SHP77 (cell line): ENCODE results near the gene GALNTL6.

Experiments used
- DNase-seq, 2 experiments: peaks; one replicate each; lab custom pipeline; 2025; lab: John Stamatoyannopoulos, UW

GALNTL6 gene

DNA sequence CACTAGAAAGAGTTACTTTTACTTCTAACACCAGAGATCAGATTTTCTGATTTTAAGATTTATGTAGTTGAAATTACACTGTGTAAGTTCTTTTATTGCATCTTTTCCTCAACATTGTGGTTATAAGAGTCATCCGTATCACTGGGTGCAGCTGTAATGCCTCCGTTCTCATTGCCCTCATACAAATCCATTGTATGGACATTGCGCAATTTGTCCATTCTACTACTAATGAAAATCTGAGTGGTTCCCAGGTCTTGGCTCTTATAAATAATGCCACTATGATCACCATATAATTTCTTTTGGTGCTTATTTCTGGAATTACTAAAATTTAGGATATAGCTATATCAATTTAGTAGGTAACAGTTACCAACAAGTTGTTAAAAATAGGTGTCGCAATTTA, 741.4 kb downstream of the GALNTL6 start:
- DNase-seq = no peak

DNA sequence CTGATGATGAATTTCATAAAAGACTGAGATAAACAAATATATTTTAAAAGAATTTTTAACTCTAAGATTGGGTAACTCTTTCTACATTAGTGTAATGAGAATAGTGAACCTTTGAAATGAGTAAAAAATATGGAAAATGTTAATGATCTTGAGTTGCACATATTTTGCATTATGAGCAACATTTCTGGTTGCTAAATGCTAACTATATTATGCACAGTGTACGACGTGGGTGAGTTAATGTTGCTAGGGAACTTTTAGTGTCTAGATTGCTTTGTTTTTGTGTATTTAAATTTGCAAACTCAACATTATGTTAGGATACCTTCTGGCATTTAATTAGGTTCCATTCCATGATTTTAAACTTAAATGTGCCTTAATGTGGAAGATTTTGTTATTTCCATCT, 742.5 kb downstream of the GALNTL6 start:
- no peak for DNase-seq

DNA sequence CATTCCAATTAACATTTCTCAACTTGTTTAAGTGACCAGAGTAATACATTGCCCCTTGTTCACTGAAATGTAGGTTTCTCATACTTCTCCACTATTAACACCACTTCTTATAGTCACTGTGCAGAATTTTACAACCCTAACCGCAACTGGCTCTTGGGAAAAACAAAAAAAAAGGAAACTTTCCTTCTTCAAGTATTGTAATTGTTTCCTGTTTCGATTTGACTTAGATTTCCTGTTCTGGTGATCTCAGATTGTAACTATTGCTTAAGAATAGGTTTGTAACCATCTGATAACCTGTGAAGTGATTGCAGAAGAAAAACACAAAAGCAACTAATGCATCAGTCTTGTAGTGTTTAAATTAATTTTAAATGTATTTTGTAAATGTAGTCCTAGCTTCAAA, 760.7 kb downstream of the GALNTL6 start:
- DNase-seq = no peak

DNA sequence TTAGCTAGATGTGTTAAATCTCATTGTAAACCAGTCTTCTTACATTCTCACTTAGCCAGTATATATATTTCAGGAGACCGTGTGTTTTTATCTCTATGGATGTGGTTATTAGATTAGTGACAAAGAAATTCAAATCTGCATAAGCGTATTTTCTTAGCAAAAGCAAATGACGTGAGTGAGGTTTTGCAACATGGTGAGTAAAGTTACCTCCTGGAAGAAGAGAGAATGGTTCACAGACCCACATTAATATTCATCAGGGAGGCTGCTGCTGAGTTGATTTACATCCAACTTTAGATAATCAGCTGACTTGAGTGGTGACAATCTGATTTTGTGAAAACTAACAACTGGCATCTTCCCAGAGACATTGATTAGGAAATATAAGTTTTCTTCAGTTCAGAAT, 765.5 kb downstream of the GALNTL6 start:
- no peak for DNase-seq

DNA sequence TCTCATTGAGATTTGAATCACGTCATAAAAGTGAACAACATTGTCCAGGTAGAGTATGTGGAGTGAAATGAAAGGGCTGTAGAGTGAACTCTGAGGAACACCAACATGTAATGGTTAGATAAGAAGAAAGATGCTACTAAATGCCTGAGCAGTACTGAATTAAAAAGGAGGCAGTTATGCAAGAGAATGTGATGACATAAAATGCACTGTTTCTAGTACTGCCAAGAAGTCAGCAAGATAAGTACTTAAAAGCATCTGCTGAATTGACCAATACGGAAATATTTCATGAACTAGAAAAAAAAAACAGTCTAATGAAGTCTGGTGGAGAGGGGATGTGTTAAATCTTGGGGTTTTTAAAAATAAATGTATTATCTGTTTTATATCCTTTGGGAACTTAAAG, 771.6 kb downstream of the GALNTL6 start:
- no peak for DNase-seq

DNA sequence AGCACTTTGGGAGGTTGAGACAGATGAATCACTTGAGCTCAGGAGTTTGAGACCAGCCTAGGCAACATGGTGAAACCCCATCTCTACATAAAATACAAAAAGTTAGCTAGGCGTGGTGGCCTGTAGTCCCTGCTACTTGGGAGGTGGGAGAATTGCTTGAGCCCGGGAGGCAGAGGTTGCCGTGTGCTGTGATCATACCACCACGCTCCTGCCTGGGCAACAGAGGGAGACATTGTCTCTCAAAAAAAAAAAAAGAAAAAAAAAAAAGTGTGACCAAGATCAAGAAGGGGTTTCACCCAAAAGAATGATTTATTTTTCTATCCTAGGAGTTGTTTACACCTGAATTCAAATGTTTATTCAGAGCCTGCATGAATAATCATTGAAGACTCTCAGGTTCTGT, 783.0 kb downstream of the GALNTL6 start:
- no peak for DNase-seq

DNA sequence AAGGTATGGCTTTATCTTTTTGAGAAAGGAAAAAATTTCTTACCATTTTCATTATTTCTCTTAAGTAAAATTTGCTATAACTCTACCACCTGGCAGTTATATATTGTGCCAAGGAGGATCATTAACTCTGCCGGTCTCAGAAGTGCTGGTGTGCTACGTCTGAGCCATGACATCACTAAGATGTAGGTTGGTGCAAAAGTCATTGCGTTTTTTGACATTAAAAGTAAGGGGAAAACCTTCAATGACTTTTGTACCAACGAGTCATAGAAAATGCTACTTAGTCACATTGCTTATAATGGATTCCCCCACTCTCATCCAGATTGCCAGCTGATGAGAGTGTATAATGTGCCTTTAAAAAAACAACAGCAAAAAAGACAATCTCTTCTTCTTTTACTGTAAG, 786.4 kb downstream of the GALNTL6 start:
- no peak for DNase-seq

DNA sequence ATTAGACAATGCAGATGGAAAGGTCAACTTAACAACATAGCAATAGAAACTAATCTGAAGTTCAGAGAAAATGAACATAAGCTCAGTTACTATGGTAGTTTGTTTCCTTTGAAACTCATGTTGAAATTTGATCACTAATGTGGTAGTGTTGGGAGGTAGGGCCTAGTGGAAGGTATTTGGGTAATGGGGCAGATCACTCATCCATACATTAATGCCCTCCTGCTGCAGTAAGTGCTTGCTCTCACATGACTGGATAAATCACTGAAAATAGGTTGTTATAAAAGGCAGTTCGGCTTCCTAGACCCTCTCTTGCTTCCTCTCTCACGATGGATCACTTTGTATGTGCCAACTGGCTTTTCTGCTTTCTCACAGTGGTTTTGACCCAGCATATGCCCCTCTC, 788.0 kb downstream of the GALNTL6 start:
- DNase-seq = no peak

DNA sequence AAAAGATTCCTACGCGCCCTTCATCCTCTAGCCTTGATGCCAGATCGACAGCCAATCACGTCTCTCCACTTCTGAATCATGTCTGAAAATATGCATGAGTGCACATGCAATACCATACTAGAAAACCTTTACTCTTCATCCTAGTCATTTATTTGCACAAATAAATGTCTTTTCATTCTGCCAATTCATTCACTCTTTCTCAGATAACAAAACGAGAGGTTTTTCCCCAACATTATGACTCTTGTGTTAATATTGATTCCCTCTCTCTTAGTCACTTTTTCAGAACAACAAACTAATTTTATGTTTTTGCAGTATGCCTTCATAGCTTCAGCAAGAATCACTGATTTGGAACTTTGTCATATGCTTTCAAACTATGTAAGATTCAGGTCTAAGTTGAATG, 806.0 kb downstream of the GALNTL6 start:
- no peak for DNase-seq

DNA sequence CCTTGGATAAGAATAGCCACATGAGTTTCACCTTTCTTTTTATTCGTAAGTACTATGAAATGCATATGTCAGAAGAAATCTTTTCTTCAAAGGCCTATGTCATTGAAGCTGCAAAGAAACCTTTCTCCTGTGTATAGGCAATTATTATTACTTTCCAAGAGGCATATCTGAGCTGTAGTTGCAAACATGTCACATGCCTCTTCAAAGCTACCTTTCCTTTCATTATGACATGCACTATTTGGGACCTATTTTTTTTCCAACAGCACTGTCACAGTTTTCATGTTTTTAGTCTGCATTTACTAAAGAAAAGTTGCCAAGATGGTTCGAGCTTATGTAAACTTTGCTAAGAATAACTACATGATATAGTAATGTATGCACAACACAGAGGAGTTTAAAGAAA, 806.6 kb downstream of the GALNTL6 start:
- no peak for DNase-seq

DNA sequence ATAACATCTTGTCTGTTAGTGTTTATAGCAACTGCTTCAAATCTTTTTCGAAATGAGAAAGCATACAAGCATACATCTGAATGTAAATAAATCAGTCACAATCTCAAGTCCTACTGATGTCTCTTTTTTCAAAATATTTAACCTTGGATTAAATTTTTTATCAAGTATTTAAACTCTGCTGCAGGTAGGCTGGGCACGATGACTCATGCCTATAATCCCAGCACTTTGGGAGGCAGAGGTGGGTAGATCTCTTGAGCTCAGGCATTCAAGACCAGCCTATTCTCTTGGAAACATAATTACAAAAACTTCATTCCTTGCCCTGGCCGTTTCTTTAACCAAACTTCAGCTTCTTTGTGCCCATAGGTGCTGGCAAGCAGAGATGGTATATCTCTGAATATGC, 815.1 kb downstream of the GALNTL6 start:
- no peak for DNase-seq

DNA sequence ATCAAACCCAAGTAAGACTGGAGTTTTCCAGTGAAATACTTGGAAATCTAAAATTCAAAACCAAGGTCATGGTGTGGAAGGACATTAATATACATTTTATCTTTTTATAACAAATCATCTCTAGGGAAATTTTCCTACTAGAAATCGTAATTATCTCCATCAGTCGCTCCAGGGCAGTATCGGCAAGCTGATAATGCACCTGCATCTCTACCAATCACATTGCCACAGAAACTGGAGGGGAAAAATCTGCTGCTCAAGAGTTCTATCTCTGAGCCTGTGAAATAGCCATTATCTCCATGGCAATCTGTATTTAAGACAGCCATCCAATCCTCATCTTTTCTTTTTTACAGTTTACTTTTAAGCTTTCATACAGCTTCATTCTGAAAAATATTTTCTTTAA, 817.1 kb downstream of the GALNTL6 start:
- no peak for DNase-seq

DNA sequence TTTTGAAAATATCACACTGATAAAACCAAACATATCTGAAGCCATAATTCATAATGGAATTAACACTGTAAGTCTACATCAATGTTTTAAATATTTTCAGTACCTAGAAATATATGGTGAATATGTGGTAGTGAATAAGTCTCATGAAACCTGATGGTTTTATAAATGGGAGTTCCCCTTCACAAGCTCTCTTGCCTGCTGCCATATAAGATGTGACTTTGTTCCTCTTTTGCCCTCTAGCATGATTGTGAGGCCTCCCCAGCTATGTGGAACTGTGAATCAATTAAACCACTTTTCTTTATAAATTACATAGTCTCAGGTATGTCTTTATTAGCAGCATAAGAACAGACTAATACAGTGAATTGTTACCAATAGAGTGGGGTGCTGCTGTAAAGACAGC, 818.6 kb downstream of the GALNTL6 start:
- DNase-seq = no peak

DNA sequence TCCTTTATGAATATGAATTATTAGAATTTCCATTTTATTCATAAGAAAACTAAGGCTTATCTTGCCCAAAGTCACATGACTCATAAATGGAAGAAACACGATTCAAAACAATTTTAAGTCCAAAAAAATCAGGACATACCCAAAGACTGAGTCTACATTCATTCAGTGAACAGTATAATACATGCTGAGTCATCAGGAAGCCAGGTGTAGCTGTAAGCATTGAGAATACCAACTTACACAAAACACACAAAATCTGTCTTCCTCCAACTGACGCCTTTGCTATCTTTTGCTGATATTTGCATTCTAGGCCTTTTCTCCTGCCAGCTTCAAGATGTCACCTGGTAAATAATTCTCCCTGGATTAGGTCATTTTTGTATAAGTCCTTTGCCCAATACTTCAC, 835.3 kb downstream of the GALNTL6 start:
- no peak for DNase-seq

DNA sequence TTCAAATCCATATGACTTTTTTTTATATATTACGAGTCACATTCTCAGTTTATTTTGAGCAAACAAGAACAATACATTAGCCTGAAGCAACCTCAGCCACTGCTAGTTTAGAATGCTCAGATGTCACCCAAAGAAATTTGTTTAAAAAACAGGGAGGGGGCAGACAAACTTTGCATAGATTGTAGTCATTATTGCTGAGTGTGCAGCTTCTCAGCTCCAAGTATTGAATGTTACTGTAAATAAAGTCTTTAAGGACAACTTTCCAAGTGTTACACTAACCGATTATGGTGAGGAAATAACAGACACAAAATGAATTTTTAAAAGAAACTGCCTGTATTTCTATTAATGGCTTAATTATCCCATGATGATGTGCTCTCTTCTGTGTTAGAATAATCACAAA, 835.9 kb downstream of the GALNTL6 start:
- no peak for DNase-seq

DNA sequence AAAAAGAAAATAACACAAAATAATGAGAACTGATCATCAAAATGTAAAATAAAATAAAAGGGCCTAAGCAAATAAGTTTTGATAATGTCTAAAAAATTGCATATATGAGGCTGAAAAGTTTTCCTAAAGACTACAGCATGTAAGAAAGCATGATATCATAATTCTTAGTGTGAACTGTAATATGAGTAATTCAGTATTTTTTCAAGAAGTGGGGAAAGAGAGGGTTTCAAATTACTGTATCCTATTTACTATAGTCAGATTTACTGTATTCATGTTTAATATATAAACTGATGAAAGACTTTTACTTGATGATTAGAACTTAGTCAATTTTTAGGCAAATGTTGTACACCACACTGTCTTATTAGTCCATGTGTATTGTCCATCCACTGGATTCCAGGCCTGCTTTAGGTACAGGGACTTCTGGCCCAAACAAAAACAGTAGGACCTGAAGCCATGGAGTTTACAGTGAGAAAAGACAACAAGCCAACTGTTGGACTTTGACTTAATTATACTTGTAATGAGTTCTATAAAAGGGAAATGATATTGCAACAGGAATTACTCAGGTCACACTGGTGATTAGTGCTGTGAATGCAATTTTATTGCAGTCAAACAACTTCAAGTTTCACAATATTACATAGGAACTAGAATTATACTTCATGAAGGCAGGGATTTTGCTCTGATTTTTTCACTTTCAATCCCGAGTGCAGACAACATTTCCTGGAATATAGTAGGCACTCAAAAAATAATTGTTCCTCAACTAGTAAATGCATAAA, 837.7 kb downstream of the GALNTL6 start:
- no peak for DNase-seq

DNA sequence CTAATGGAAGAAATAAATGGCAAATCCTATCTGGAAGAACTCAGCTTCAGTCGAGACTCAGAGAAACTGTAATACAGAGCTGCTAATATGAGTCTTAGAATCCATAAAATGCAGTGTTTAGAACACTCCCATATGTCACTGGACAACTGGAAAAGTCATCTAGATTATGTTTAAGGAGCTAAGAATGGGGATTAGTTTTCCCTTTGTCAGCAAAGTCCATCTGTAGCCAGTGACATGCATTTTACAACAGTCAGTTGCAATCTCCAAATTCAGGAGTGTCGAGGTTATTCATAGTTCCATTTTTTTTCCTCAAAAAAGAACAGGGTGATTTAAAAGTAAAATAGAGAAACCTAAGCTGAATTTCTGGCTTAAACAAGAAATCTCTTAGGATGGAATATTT, 838.8 kb downstream of the GALNTL6 start:
- DNase-seq = no peak

DNA sequence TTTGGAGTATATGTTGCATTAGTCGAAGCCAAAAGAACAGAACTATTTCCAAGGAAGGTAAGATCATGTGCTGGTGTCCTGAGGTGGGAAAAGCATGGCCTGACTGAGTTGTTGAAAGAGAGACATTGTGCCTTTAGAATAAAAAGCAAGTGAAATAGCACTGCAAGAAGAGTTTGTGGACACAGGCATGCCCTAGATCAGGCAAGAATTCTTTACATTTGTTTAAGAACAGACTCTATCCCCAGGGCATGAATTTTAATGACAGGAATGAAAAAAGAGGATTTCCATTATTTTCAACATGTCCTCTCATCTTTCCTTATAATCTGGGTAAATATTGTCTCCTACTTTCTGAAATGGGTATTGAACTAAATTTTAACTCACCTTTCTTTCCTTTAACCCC, 839.2 kb downstream of the GALNTL6 start:
- DNase-seq = no peak

DNA sequence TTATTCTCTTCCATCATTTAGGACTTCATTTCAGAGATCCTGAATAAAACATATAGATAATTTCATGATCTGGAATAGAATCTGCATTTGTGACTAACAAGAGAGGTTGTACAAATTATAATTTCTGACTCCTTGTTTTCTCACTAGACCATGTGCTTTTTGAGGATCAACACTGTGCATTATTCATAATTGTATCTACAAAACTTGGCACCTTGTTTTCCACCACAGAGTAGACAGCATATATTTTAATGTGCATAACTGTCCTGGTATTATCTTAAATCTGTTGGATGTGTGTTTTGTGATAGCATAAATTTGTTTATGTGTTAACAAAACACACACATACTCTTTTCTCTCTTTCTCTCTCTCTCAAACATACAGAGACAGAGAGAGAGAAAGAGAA, 840.5 kb downstream of the GALNTL6 start:
- no peak for DNase-seq

DNA sequence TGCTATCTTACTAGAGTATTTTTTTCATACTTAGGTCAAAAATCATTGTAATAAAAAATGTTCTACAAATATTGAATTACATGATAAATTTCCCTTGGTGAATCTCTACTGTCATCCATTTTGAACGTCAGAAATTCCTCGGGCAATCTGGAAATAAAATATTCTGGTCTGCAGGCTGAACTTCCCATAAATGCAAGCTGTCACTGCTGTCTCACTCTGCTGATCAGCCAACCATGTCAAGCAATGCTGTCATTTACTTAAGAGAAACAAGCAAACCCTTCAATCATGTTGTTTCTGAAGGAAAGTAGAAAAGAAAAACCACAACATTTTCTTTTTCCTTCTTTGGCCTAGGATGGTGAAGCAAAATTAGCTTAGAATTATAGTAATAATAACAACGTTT, 841.3 kb downstream of the GALNTL6 start:
- peak in 1 of 2 experiments; percentile 3 for DNase-seq

DNA sequence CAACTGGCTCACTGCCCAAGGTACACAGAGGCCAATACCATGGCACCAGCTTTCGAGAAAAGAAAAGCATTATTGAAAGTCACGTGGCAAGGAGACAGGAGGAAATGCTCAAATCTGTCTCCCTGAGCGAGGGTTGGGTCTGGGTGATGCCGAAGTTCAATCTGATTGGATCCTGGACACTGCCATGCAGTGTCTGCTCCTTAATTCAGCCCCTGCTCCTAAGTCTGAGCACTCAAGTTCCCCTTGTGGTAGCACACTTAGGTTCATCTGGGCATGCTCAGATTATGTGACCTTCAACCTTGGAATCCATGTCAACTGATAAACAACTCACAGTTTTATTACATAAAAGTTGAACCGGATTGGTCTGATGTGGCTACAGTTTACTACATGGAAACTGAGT, 842.9 kb downstream of the GALNTL6 start:
- DNase-seq = no peak

DNA sequence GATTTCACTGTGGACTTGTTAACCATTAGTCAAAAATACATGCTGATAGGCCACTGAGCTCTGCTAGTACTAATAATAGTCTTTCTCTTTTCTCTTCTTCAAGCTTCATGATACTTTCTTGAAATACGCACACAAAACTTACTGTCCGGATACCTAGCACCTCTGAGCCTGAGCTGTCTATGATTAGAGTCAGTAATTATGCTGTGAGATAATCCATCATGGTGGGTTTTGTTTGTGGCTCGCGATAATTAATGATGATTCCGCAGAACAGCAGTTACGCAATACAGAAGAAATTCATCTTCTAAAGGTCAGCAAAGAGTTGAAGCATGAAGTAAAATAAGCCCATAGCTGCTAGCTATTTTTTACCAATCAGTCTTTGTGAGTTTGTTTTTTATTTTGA, 843.9 kb downstream of the GALNTL6 start:
- DNase-seq = no peak

DNA sequence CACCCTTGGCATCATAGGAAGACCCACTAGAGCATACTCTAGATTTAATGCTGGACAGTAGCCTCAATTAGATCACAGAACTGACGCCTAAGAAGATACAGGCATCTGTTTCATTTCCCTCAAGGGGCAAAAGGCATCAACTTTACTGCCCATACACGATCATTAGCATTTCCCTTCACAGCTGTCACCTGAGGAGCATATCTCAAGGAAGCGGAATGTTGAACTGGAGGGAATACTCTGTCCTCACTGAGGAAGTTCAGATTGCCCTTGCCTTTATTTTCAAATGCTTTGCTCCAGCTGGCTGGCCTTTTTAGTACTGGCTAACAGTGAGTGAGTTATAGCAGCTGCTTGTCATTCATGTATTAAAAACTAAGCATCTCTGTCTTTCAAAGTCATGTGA, 847.0 kb downstream of the GALNTL6 start:
- DNase-seq = no peak

DNA sequence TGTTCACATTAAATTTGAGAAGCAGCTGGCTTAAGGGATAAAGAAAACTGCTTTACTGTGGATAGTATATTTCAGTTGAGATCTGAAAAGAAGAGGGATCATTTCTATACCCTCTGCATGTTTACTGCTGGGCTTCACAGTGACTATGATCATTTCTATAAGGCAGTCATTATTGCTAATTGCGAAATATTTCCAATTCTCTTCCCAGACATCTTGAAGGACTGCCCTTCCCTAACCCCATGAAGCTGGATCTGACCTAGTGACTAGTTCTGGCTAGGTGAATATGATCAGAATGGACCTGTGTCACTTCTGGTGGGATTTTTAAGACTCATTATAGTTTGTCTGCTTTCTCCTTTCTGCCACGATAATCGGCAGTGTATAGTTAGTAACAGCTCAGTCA, 848.9 kb downstream of the GALNTL6 start:
- no peak for DNase-seq
